Keratinocyte (primary cell): Measurements from ENCODE around the gene RNF31. TPM values are rescaled to one million over a fixed set of nuclear protein-coding genes. Genes with fewer than 3 reads are reported as not detected.

Experiments
- DNase-seq: peaks from one replicate; pipeline ENCODE4 v3.0.0-alpha.2; 2011; ENCODE audit warnings: low read depth, missing footprints, low spot score
- FAIRE-seq: peaks from 2 replicates; lab custom pipeline; 2011; peaks lifted over from hg19 to GRCh38; lab: Jason Lieb, UNC
- H2AFZ ChIP-seq: 2 replicates; pipeline ENCODE4 v1.6.0; 2012; ENCODE audit warnings: low read length, control low read depth, inconsistent platforms; ENCODE audit not compliant: control insufficient read depth
- H3K27ac ChIP-seq: 2 replicates; pipeline ENCODE4 v1.5.1; 2011; ENCODE audit warnings: low read length; ENCODE audit not compliant: control insufficient read depth, insufficient read depth
- H3K27me3 ChIP-seq: 3 replicates; pipeline ENCODE4 v1.6.0; 2011; ENCODE audit warnings: low read length; ENCODE audit not compliant: control insufficient read depth, insufficient read depth; ENCODE audit errors: extremely low read depth
- H3K36me3 ChIP-seq, 2 experiments: 2 replicates in 1 of 2; 3 replicates in 1 of 2; pipeline ENCODE4 v1.5.1; 2011; ENCODE audit warnings: low read length in 2 of 2, mild to moderate bottlenecking in 1 of 2; ENCODE audit not compliant: control insufficient read depth in 2 of 2, insufficient read depth in 2 of 2; ENCODE audit errors: extremely low read depth in 1 of 2
- H3K4me1 ChIP-seq: 3 replicates; pipeline ENCODE4 v1.5.1; 2011; ENCODE audit warnings: low read length; ENCODE audit not compliant: control insufficient read depth, insufficient read depth; ENCODE audit errors: extremely low read depth
- H3K4me2 ChIP-seq: 3 replicates; pipeline ENCODE4 v1.6.0; 2011; ENCODE audit warnings: low read depth, low read length; ENCODE audit not compliant: control insufficient read depth, insufficient read depth; ENCODE audit errors: extremely low read depth
- H3K4me3 ChIP-seq, 3 experiments: fragments of 200-600 bp in 1 of 3; sonication (generic) in 1 of 3; 2 replicates in 2 of 3; 3 replicates in 1 of 3; pipeline ENCODE4 v1.5.1; 2011 to 2016; ENCODE audit warnings: low read length in 3 of 3, mild to moderate bottlenecking in 3 of 3, control low read depth in 2 of 3, inconsistent platforms in 1 of 3, low read depth in 1 of 3, mixed read lengths in 1 of 3, mixed run types in 1 of 3, moderate library complexity in 1 of 3; ENCODE audit not compliant: control insufficient read depth in 2 of 3, insufficient read depth in 2 of 3; ENCODE audit errors: extremely low read depth in 1 of 3
- H3K79me2 ChIP-seq: 2 replicates; pipeline ENCODE4 v1.6.0; 2012; ENCODE audit warnings: low read length; ENCODE audit not compliant: control insufficient read depth, insufficient read depth
- H3K9ac ChIP-seq: 3 replicates; pipeline ENCODE4 v1.6.0; 2011; ENCODE audit warnings: low read length; ENCODE audit not compliant: control insufficient read depth, insufficient read depth; ENCODE audit errors: extremely low read depth
- H3K9me1 ChIP-seq: 3 replicates; pipeline ENCODE4 v1.6.0; 2011; ENCODE audit warnings: low read length; ENCODE audit not compliant: control insufficient read depth, insufficient read depth; ENCODE audit errors: extremely low read depth
- H3K9me3 ChIP-seq: 2 replicates; pipeline ENCODE4 v1.5.1; 2012; ENCODE audit warnings: low read depth, low read length; ENCODE audit not compliant: control insufficient read depth
- H4K20me1 ChIP-seq: 3 replicates; pipeline ENCODE4 v1.6.0; 2011; ENCODE audit warnings: low read length; ENCODE audit not compliant: control insufficient read depth, insufficient read depth; ENCODE audit errors: extremely low read depth
- CTCF ChIP-seq, 3 experiments: IDR thresholded peaks in 1 of 3; conservative IDR thresholded peaks in 1 of 3; optimal IDR thresholded peaks in 1 of 3; 2 replicates in 2 of 3; 3 replicates in 1 of 3; pipeline versions ENCODE3 to v1.5.1; 2011; ENCODE audit warnings: low read length in 3 of 3, mild to moderate bottlenecking in 3 of 3, moderate library complexity in 2 of 3, control low read depth in 1 of 3, inconsistent platforms in 1 of 3; ENCODE audit not compliant: insufficient read depth in 2 of 3; ENCODE audit errors: extremely low read depth in 1 of 3
- EZH2 ChIP-seq: IDR thresholded peaks from one replicate; pipeline ENCODE4 v1.6.1; 2012; ENCODE audit warnings: inconsistent platforms, mild to moderate bottlenecking, low read length, moderate library complexity
- dilution Hi-C: fragments of 300-500 bp; cut with MboI; formaldehyde crosslinking; loops from one replicate; pipeline ENCODE4 v1.7.0; 2020; ENCODE audit warnings: low sequenced_read_pairs; ENCODE audit not compliant: extremely low pct_ligation_motif_present
- polyA plus RNA-seq, 5 experiments: library from polyadenylated mRNA; depleted of rRNA in 3 of 5; stranded (reverse) in 3 of 5; stranded (forward) in 1 of 5; unstranded in 1 of 5; fragments of >200 nt; gene quantifications; 1 replicate in 1 of 5; 2 replicates in 3 of 5; 3 replicates in 1 of 5; pipeline versions ENCODE4 v1.2.1 to v1.2.3, GENCODE V29; 2011 to 2012; ENCODE audit warnings: missing spikeins in 2 of 5, low read depth in 1 of 5, low replicate concordance in 1 of 5

Gene RNF31
- polyA plus RNA-seq, 1 donor (not counting 4 experiments of a cell fraction or from before 2014, with no cell fraction given) = 17.4 TPM

GRCh38 chr14:24130380-24130716 lies 16.9 kb upstream of the RNF31 start, which contains the start of gene FITM1:
TSS of gene FITM1 (plus strand) at chr14:24130659. CDS start at chr14:24131564, 905 bp downstream.
- Histone ChIP-seq H3K27ac (no peak within 1 kb of the TSS), H3K4me2 (no peak within 1 kb of the TSS), H3K36me3 (no peaks in the 10 kb centered on the region), H3K27me3 (no peaks in the 10 kb centered on the region), H3K9me3 (no peaks in the 10 kb centered on the region), H3K4me1 (peaks cover 11% of the 10 kb centered on the region), H3K4me3 (no peak within 1 kb of the TSS), H2AFZ (no peak within 1 kb of the TSS), H4K20me1 (no peaks in the 10 kb centered on the region), H3K79me2 (no peaks in the 10 kb centered on the region), H3K9ac (no peak within 1 kb of the TSS), H3K9me1 (no peaks in the 10 kb centered on the region)
- FAIRE-seq = no peak
- dilution Hi-C loops = no loop called here
- TF ChIP-seq CTCF (optimal IDR thresholded peaks at IDR 0.05 in 1 of 3, IDR thresholded peaks at IDR 0.05 in 1 of 3, conservative IDR thresholded peaks at IDR 0.05 in 1 of 3; ENCODE audit: extremely low read depth in 1 of 3, insufficient read depth in 2 of 3, low read length in 3 of 3) (no peak), EZH2 (no peak)
- no peak for DNase-seq

- H2AFZ ChIP-seq = no peak overlapping the region
- dilution Hi-C loops = no loop called here
- no peak overlapping the region for H3K4me3 ChIP-seq
- FAIRE-seq = no peak
- no peak overlapping the region for H3K4me2 ChIP-seq
- no peaks in the 10 kb centered on the region for H3K36me3 ChIP-seq
- H3K27me3 ChIP-seq = no peaks in the 10 kb centered on the region
- peaks cover 15% of the 10 kb centered on the region for H3K4me1 ChIP-seq
- H3K9me3 ChIP-seq = no peaks in the 10 kb centered on the region
- no peak overlapping the region for H3K27ac ChIP-seq
- H4K20me1 ChIP-seq = no peaks in the 10 kb centered on the region
- DNase-seq = no peak
- TF ChIP-seq CTCF (optimal IDR thresholded peaks at IDR 0.05 in 1 of 3, IDR thresholded peaks at IDR 0.05 in 1 of 3, conservative IDR thresholded peaks at IDR 0.05 in 1 of 3; ENCODE audit: extremely low read depth in 1 of 3, insufficient read depth in 2 of 3, low read length in 3 of 3) = no peak
- TF ChIP-seq EZH2 = no peak
- no peaks in the 10 kb centered on the region for H3K79me2 ChIP-seq
- H3K9me1 ChIP-seq = no peaks in the 10 kb centered on the region
- no peak overlapping the region for H3K9ac ChIP-seq
These were observed 16.4 kb upstream of the RNF31 start for GRCh38 chr14:24130717-24131548.
